Measurements from ENCODE around the gene AADACL3. TPM values are rescaled to one million over a fixed set of nuclear protein-coding genes. Genes with fewer than 3 reads are reported as not detected.

Gene AADACL3
- polyA plus RNA-seq, 4 donors, result not detected

GRCh38 chr1:12762766-12763165 lies 46.9 kb downstream of the AADACL3 start:
- DNase-seq (ENCODE audit: low read depth in 4 of 4, low spot score in 2 of 4), result no peak

- no peak for DNase-seq (ENCODE audit: low read depth in 4 of 4, low spot score in 2 of 4)
Observed at GRCh38 chr1:12763479-12763878, 47.6 kb downstream of the AADACL3 start.

- no peak for DNase-seq (ENCODE audit: low read depth in 4 of 4, low spot score in 2 of 4)
Observed at GRCh38 chr1:12764016-12764415, 48.1 kb downstream of the AADACL3 start.

- no peak for DNase-seq (ENCODE audit: low read depth in 4 of 4, low spot score in 2 of 4)
Observed at GRCh38 chr1:12769031-12769430, 53.1 kb downstream of the AADACL3 start.

GRCh38 chr1:12769976-12770505 lies 54.1 kb downstream of the AADACL3 start:
- no peak for DNase-seq (ENCODE audit: low read depth in 4 of 4, low spot score in 2 of 4)

- DNase-seq (ENCODE audit: low read depth in 4 of 4, low spot score in 2 of 4), result no peak
Observed at GRCh38 chr1:12770620-12771019, 54.7 kb downstream of the AADACL3 start.

GRCh38 chr1:12771186-12771585 lies 55.3 kb downstream of the AADACL3 start:
- no peak for DNase-seq (ENCODE audit: low read depth in 4 of 4, low spot score in 2 of 4)

- DNase-seq (ENCODE audit: low read depth in 4 of 4, low spot score in 2 of 4), result no peak
Observed at GRCh38 chr1:12772520-12772919, 56.6 kb downstream of the AADACL3 start.

- DNase-seq (ENCODE audit: low read depth in 4 of 4, low spot score in 2 of 4), result no peak
Observed at GRCh38 chr1:12773438-12773837, 57.5 kb downstream of the AADACL3 start, which contains the start of gene PRAMEF12. Gene PRAMEF12 (plus strand): TSS chr1:12773738. CDS start chr1:12774868, 1,130 bp downstream.

- DNase-seq (ENCODE audit: low read depth in 4 of 4, low spot score in 2 of 4), result no peak
Observed at GRCh38 chr1:12774801-12775345, 59.0 kb downstream of the AADACL3 start.

GRCh38 chr1:12775443-12775842 lies 59.5 kb downstream of the AADACL3 start:
- DNase-seq (ENCODE audit: low read depth in 4 of 4, low spot score in 2 of 4), result no peak

GRCh38 chr1:12776801-12777557 lies 61.1 kb downstream of the AADACL3 start:
- no peak for DNase-seq (ENCODE audit: low read depth in 4 of 4, low spot score in 2 of 4)

Other genes starting within 250 kb of the AADACL3 start
- gene DHRS3, start 97.9 kb upstream of the AADACL3 start, polyA plus RNA-seq (ENCODE audit: insufficient read length in 4 of 4), result 100 to 1,000 TPM in 1 of 4 donors, 10 to 100 TPM in 3; 74.3 to 101 (median 86.1) TPM
- 1 to 10 TPM in 3 of 4 donors, under 1 TPM in 1; 0.97 to 2.4 (median 2.1) TPM for gene AADACL4, start 72.0 kb upstream of the AADACL3 start, polyA plus RNA-seq (ENCODE audit: insufficient read length in 4 of 4)
- gene CFAP107, start 30.1 kb downstream of the AADACL3 start, polyA plus RNA-seq (ENCODE audit: insufficient read length in 4 of 4), result 1 to 10 TPM in 1 of 4 donors, under 1 TPM in 3; 0.68 to 1.1 (median 0.79) TPM
- not detected for gene PRAMEF12, start 57.6 kb downstream of the AADACL3 start, polyA plus RNA-seq (ENCODE audit: insufficient read length in 4 of 4)
- not detected for gene PRAMEF1, start 75.3 kb downstream of the AADACL3 start, polyA plus RNA-seq (ENCODE audit: insufficient read length in 4 of 4)
- not detected for gene PRAMEF11, start 115.3 kb downstream of the AADACL3 start, polyA plus RNA-seq (ENCODE audit: insufficient read length in 4 of 4)
- under 1 TPM in 3 of 4 donors, not detected in 1; 0.25 to 0.82 (median 0.44) TPM for gene HNRNPCL1, start 132.6 kb downstream of the AADACL3 start, polyA plus RNA-seq (ENCODE audit: insufficient read length in 4 of 4)
- gene PRAMEF2, start 141.0 kb downstream of the AADACL3 start, polyA plus RNA-seq (ENCODE audit: insufficient read length in 4 of 4), result not detected
- not detected for gene PRAMEF4, start 170.1 kb downstream of the AADACL3 start, polyA plus RNA-seq (ENCODE audit: insufficient read length in 4 of 4)
- gene PRAMEF10, start 182.2 kb downstream of the AADACL3 start, polyA plus RNA-seq (ENCODE audit: insufficient read length in 4 of 4), result not detected
- gene PRAMEF7, start 200.5 kb downstream of the AADACL3 start, polyA plus RNA-seq (ENCODE audit: insufficient read length in 4 of 4), result not detected
- not detected for gene PRAMEF6, start 231.5 kb downstream of the AADACL3 start, polyA plus RNA-seq (ENCODE audit: insufficient read length in 4 of 4)